GM11168 (cell line): ENCODE data around the gene ENAH.
"Not testable (repeated sequence)": the region's sequence is repeated elsewhere in the genome, so short reads cannot be mapped to it uniquely, and the experiment has no call there.

Experiments used
- in situ Hi-C: fragments of 300-500 bp; cut with MboI; formaldehyde crosslinking; loops from one replicate; pipeline ENCODE4 v1.12.0; 2022; ENCODE audit warnings: low sequenced_read_pairs; ENCODE audit not compliant: unreplicated experiment

ENAH gene

DNA sequence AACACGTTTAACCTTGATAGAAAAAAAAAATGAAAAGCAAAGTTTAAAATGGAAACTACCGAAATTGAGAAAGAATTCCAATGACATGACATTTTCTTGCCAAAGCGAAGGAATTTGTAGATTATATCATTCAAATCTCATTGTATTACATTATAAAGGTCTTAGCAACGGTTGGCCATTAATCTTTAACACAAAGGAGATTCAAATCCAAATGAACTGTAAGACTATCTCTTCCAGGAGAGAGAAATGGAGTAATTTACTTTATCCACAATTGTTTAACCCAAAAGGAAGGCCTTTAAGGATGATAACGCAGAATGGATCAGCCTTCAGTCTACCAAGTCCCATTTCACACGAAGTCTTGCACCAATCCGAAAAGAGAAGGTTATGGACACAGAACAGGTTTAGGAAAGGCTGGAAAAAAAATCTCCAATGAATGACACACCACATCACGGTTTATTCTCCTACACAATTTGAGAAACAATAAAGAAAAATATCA, 1.5 kb downstream of the ENAH start:
- in situ Hi-C loops = no loop called here

- in situ Hi-C loops = no loop called here
Measured at GRCh38 chr1:225650179-225650578, 2.7 kb downstream of the ENAH start.

DNA sequence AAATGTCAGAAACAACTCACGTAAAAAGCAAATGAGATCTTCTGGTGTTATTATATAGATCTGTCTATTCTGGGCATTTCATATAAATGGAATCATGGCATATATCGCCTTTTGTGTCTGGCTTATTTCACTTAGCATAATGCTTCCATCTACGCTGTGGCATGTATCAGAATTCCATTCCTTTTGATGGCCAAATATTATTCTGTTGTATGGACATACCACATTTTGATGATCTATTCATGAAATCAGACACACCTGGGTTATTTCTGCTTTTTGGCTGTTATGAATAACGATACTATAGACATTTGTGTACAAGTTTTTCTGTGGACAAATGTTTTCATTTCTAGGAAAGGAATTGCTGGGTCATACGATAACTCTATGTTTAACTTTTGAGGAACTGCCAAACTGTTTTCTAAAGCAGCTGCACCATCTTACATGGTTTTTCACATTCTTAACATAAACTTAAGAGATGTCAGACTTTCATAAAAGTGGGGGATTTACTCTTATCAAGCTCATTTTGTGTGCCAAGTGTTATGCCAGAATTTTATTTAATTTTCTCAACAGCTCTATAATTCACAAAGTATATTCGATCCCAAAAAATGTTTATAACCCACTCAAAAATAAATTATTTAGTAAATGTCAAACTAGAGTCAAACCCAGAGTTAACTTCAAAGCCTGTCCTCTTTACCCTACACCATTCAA, 7.6 kb downstream of the ENAH start:
- in situ Hi-C loops = no loop called here

GRCh38 chr1:225644666-225645065, 8.3 kb downstream of the ENAH start:
- in situ Hi-C loops = no loop called here

DNA sequence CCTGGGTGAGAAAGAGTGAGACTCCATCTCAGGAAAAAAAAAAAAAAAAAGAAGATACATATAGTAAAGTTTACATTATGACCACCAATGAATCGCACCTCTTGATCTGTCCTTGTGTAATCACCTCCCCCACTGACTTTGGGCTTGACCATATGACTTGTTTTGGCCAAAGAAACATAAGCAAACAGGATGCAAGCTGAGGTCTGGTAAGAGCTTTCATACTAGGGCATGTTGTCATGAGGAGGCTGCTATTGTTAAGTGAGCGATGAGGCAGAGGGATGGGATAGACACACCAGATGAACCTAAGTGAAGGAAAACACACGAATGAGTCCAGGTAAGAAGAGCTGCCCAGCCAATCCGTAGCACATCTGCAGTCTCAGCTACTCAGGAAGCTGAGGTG, 10.7 kb downstream of the ENAH start:
- in situ Hi-C loops = no loop called here

- in situ Hi-C loops = no loop called here
Measured at GRCh38 chr1:225638853-225639252, 14.1 kb downstream of the ENAH start.

DNA sequence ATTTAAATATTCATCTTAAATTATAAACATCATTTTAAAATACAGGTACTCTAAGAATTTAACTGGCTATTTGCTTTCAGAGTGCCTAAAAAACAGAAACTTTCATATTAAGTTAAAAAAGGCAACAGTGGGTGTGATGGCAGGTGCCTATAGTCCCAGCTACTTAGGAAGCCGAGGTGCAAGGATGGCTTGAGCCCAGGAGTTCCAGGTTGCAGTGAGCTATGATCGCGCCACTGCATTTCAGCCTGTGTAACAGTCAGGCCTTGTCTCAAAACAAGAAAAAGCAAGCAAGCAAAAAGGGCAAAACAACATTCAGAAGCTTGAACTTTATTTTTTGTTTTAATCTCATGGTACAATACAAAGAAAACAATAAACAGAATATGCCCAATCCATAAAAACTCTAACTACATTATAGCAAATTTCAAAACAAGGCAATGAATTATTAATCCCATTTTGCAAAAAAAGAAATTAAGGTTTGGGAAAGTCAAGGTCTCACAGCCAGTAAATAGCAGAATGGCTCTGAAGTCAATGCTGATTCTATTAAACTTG, 15.2 kb downstream of the ENAH start:
- in situ Hi-C loops = no loop called here

- in situ Hi-C loops = not testable (repeated sequence)
Measured at GRCh38 chr1:225636992-225637391, 15.9 kb downstream of the ENAH start.

GRCh38 chr1:225635649-225636048, 17.3 kb downstream of the ENAH start:
- in situ Hi-C loops = no loop called here

DNA sequence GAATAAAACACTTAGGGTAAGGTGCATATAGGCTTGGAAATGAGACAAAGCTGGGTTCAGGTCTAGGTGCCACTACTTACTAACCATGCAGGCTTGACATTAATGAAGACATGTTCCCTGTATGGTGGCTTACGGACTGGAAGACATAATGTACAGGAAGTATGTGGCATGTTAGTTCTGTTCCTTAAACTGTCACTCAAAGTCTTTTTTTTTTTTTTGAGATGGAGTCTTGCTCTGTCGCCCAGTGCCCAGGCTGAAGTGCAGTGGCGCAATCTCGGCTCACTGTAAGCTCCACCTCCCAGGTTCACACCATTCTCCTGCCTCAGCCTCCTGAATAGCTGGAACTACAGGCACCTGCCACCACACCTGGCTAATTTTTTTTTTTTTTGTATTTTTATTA, 20.1 kb downstream of the ENAH start:
- in situ Hi-C loops = not testable (repeated sequence)

DNA sequence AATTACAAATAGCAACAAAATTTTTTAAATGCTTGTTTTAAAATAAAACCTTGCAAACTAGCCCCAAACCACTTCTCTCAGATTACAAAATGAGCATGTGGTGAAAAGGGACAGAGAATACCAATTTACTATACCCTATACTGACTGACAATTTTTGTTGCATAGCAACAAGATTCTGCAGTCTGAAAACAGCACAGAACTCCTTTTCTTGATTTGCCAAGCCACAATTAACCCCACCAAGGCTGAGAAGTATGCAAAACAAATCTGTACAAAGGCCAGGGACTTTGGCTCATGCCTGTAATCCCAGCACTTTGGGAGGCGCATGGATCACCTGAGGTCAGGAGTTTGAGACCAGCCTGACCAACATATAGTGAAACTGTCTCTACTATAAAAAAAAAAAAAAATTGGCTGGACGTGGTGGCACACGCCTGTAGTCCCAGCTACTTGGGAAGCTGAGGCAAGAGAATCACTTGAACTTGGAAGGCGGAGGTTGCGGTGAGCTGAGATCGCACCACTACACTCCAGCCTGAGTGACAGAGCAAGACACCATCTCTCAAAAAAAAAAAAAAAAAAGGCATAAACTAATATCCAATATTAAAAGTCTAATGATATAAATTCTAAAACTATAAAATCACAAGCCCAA, 21.8 kb downstream of the ENAH start:
- in situ Hi-C loops = no loop called here

GRCh38 chr1:225629483-225629882, 23.4 kb downstream of the ENAH start:
- in situ Hi-C loops = no loop called here

- in situ Hi-C loops = not testable (repeated sequence)
Measured at GRCh38 chr1:225628794-225629193, 24.1 kb downstream of the ENAH start.

- in situ Hi-C loops = no loop called here
Measured at GRCh38 chr1:225627304-225627947, 25.5 kb downstream of the ENAH start.

- in situ Hi-C loops = no loop called here
Measured at GRCh38 chr1:225626698-225627097, 26.2 kb downstream of the ENAH start.

DNA sequence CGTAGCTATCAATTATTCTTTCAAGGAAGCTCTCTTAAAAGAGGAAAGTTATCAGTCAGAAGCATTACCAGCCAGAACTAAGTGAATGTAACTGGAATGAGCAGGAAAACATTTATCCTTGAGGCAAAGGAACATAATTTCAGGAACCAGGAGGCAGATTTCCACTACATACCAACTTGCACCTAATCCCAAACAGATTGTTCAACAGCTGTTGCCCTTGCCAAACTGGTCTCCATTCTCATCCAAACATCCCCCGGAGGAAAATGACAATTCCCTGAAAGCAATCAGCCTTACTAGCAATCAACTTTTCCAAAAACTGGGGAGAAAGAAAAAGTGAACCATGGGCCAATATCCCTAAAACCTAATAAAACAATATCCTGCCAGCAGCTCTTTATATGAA, 35.0 kb downstream of the ENAH start:
- in situ Hi-C loops = no loop called here

GRCh38 chr1:225617479-225617878, 35.4 kb downstream of the ENAH start:
- in situ Hi-C loops = no loop called here

GRCh38 chr1:225615403-225615790, 37.5 kb downstream of the ENAH start:
- in situ Hi-C loops = not testable (repeated sequence)

DNA sequence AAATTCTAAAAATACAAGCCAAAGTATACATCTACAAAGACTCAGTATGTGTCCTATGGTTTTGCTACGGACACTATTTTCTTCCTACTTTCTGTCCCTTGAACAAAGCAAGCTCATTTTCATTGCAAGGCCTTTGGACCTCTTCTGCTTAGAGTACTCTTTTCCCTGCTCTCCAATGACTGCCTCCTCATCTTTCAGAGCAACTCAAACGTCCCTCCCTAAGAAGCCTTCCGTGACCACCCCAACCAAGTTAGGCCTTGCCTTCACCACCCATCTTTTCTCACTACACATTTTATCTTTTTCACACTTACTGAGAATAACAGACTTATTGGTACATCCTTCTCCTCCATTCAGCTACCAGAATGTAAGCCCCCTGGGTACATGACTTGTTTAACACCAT, 39.9 kb downstream of the ENAH start:
- in situ Hi-C loops = no loop called here

DNA sequence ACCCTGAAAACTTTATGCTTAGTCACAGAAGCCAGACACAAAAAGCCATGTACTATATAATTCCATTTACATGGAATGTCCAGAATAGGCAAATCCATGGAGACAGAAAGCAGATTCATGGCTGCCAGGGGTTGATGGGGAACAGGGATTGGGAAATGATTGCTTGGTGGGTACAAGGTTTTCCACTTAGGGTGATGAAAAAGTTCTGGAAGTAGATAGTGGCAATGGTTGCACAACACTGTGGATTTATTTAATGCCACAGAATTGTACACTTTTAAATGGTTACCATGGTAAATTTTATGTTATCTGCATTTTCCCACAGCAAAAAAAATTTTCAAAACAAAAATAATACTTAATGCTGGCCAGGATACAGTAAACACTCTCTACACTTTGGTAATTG, 40.6 kb downstream of the ENAH start:
- in situ Hi-C loops = no loop called here

DNA sequence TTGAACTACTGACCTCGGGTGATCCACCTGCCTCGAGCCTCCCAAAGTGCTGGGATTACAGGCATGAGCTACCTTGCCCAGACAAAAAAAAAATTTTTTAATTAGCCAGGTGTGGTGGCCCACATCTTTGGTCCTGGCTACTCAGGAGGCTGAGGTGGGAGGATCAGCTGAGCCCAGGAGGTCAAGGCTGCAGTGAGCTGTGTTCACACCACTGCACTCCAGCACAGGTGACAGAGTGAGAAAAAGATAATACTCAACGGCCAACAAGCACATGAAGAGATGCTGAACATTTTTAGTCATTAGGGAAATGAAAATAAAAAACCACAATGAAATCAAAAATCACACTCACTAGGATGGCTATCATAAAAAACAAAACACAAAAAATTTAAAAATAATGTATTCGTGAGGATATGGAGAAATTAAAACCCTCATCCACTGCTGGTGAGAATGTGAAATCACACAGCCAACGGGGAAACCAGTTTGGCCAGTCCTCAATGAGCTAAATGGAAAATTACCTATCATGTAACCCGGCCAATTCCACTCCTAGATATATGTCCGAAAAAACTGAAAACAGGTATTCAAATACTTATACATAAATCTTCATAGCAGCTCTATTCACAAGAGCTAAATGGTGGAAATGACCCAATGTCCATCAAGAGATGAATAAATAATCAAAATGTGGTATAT, 41.2 kb downstream of the ENAH start:
- in situ Hi-C loops = no loop called here
